Stimulated activated CD4-positive, alpha-beta T cell treated with anti-CD3 and anti-CD28 coated beads, Interleukin-2, amount 100 ng/mL, for 4 hours (primary cell): ENCODE results near the gene DACT2.
"Not testable (repeated sequence)": the region's sequence is repeated elsewhere in the genome, so short reads cannot be mapped to it uniquely, and the experiment has no call there.

Source experiments
- DNase-seq: peaks from one replicate; pipeline ENCODE4 v3.0.0-alpha.2; 2020; ENCODE audit warnings: low read depth

Gene DACT2

GRCh38 chr6:168326294-168327261 is 7.0 kb upstream of the DACT2 start:
- no peak for DNase-seq

GRCh38 chr6:168322966-168323365 is 3.4 kb upstream of the DACT2 start:
- DNase-seq = no peak

GRCh38 chr6:168320634-168321033 is 1.1 kb upstream of the DACT2 start:
- DNase-seq = no peak

- no peak for DNase-seq
Observed at GRCh38 chr6:168318579-168319278, 848 bp downstream of the DACT2 start.

GRCh38 chr6:168318090-168318489 is 1.5 kb downstream of the DACT2 start:
- DNase-seq = no peak

- no peak for DNase-seq
Observed at GRCh38 chr6:168315596-168315995, 4.0 kb downstream of the DACT2 start.

GRCh38 chr6:168314948-168315347 is 4.6 kb downstream of the DACT2 start:
- DNase-seq = no peak

- DNase-seq = no peak
Observed at GRCh38 chr6:168314021-168314420, 5.6 kb downstream of the DACT2 start.

- no peak for DNase-seq
Observed at GRCh38 chr6:168313431-168314011, 6.1 kb downstream of the DACT2 start.

GRCh38 chr6:168312125-168312507 is 7.5 kb downstream of the DACT2 start:
- DNase-seq = not testable (repeated sequence)

- no peak for DNase-seq
Observed at GRCh38 chr6:168311410-168312124, 8.0 kb downstream of the DACT2 start.

- DNase-seq = no peak
Observed at GRCh38 chr6:168310945-168311344, 8.6 kb downstream of the DACT2 start.

- no peak for DNase-seq
Observed at GRCh38 chr6:168310403-168310802, 9.2 kb downstream of the DACT2 start.

GRCh38 chr6:168309997-168310396 is 9.6 kb downstream of the DACT2 start:
- no peak for DNase-seq

- DNase-seq = no peak
Observed at GRCh38 chr6:168309183-168309582, 10.4 kb downstream of the DACT2 start.

GRCh38 chr6:168308390-168309144 is 11.0 kb downstream of the DACT2 start:
- no peak for DNase-seq

- DNase-seq = no peak
Observed at GRCh38 chr6:168307695-168308021, 11.9 kb downstream of the DACT2 start.

GRCh38 chr6:168307015-168307694 is 12.4 kb downstream of the DACT2 start:
- DNase-seq = no peak

GRCh38 chr6:168305863-168306262 is 13.7 kb downstream of the DACT2 start:
- DNase-seq = no peak

GRCh38 chr6:168305096-168305749 is 14.4 kb downstream of the DACT2 start:
- DNase-seq = no peak

- no peak for DNase-seq
Observed at GRCh38 chr6:168304752-168305015, 14.9 kb downstream of the DACT2 start.
